GM10248 (cell line): Measurements from ENCODE around the gene SMYD1.

Experiments
- CTCF ChIA-PET: fragments of 300-600 bp; sonication (Branson Sonifier 250); formaldehyde crosslinking; extraction: SDS; loops from one replicate; lab custom pipeline; 2021; ENCODE audit warnings: antibody characterized with exemption; lab: Yijun Ruan, JAX
- POLR2A ChIA-PET: fragments of 350-650 bp; sonication (Branson Sonifier 250); formaldehyde crosslinking; extraction: SDS; loops from one replicate; lab custom pipeline; 2020; ENCODE audit warnings: antibody characterized with exemption; lab: Yijun Ruan, JAX
- DNase-seq: peaks from one replicate; pipeline ENCODE4 v3.0.0; 2012; ENCODE audit errors: extremely low spot score
- CTCF ChIP-seq: IDR thresholded peaks from 2 replicates; pipeline ENCODE4 v1.5.1; 2012; ENCODE audit warnings: mild to moderate bottlenecking, low read depth; ENCODE audit errors: extremely low read depth, missing control alignments, control extremely low read depth

SMYD1 gene

GRCh38 chr2:88055371-88056128 lies 12.1 kb upstream of the SMYD1 start, which contains the start of gene KRCC1:
Gene KRCC1 (minus strand): TSS chr2:88055783. CDS start chr2:88028563, 27,220 bp downstream.
- no peak for TF ChIP-seq CTCF
- CTCF ChIA-PET, result interaction anchor here (0.8 kb wide), 1 partner anchor 15 kb away, joined by 3 read pairs; no protein-coding TSS in a partner anchor
- peak; percentile 97 for DNase-seq
- POLR2A ChIA-PET, result no interaction called here

- POLR2A ChIA-PET, result no interaction called here
- no peak for DNase-seq
- CTCF ChIA-PET, result no interaction called here
- no peak for TF ChIP-seq CTCF
Measured at GRCh38 chr2:88057437-88057844, 10.2 kb upstream of the SMYD1 start.

GRCh38 chr2:88058191-88058590 lies 9.4 kb upstream of the SMYD1 start:
- ChIA-PET POLR2A (no interaction called here), CTCF (interaction anchor here (1.6 to 5.0 kb wide), 3 partner anchors 102 to 133 kb away, joined by 4 to 111 read pairs (median 26); no protein-coding TSS in a partner anchor)
- TF ChIP-seq CTCF, result no peak
- DNase-seq, result no peak

GRCh38 chr2:88059979-88060906 lies 7.4 kb upstream of the SMYD1 start:
- ChIA-PET CTCF (interaction anchor here (0.6 to 5.0 kb wide), 49 partner anchors 9 to 612 kb away, joined by 3 to 111 read pairs (median 5); partner anchors contain the start of genes RNU2-63P and THNSL2), POLR2A (no interaction called here)
- peak; percentile 72 for TF ChIP-seq CTCF
- DNase-seq, result peak; percentile 66

GRCh38 chr2:88060907-88061275 lies 6.7 kb upstream of the SMYD1 start:
- DNase-seq, result no peak
- TF ChIP-seq CTCF, result no peak
- ChIA-PET CTCF (interaction anchor here (0.7 to 5.0 kb wide), 45 partner anchors 8 to 612 kb away, joined by 3 to 111 read pairs (median 5); partner anchors contain the start of genes RNU2-63P and THNSL2), POLR2A (no interaction called here)

- POLR2A ChIA-PET, result no interaction called here
Measured at GRCh38 chr2:88061295-88061694, 6.3 kb upstream of the SMYD1 start.

More at GRCh38 chr2:88061295-88061694, 6.3 kb upstream of the SMYD1 start:
- TF ChIP-seq CTCF, result no peak
- no peak for DNase-seq
- CTCF ChIA-PET, result interaction anchor here (1.2 to 5.0 kb wide), 27 partner anchors 8 to 611 kb away, joined by 3 to 111 read pairs (median 9); partner anchors contain the start of genes RNU2-63P and THNSL2
